Measurements from ENCODE around the gene OR2T10.
"Not testable (repeated sequence)": the region's sequence is repeated elsewhere in the genome, so short reads cannot be mapped to it uniquely, and the experiment has no call there.

Gene OR2T10

DNA sequence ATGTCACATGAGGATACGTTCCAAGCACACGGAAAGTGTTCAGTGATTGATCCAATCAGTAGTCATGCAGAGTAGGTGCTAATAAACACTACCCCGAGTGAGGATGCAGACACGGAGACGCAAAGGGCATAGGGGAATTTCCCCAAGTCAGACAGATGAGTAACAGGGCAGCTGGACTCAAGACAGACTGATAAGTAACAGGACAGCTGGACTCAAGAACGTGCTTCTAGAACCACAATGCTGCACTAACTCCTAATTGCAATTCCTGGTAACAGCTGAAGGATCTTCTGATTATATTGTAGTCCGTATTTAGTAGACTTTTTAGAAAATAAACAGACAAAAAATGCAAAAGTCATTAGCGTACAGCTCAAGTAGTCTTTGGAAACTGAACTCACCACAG is 1.9 kb upstream of the OR2T10 start:
- no peak for DNase-seq (ENCODE audit: low read depth, low spot score)
- H3K27ac ChIP-seq = no peak overlapping the region

DNA sequence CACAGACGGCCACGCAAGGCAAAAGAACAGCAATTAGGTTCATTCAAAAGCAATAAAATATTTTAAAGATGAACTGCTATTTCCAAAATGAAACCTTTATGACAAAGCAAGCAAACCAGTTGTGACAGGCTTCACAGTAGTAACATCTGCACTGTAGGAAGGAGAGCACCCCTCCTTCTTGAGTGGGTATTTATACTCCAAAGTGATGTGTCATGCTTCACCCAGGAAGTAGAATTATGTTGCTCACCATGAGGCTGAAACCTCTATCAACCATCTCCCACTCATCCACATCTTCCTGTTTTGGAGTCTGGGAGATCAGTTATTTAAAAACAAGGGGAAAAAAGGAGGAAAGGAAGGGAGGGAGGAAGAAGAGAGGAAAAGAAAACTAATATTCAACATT is 885 bp downstream of the OR2T10 start:
- no peak for DNase-seq (ENCODE audit: low read depth, low spot score)
- no peak overlapping the region for H3K27ac ChIP-seq

- H3K27ac ChIP-seq = no peak overlapping the region
- DNase-seq (ENCODE audit: low read depth, low spot score) = no peak
These were observed 4.3 kb downstream of the OR2T10 start for GRCh38 chr1:248593226-248593625.

GRCh38 chr1:248592655-248593054 is 4.8 kb downstream of the OR2T10 start:
- H3K27ac ChIP-seq = no peak overlapping the region
- DNase-seq (ENCODE audit: low read depth, low spot score) = no peak

GRCh38 chr1:248590055-248590454 is 7.4 kb downstream of the OR2T10 start:
- H3K27ac ChIP-seq = no peak overlapping the region
- no peak for DNase-seq (ENCODE audit: low read depth, low spot score)

DNA sequence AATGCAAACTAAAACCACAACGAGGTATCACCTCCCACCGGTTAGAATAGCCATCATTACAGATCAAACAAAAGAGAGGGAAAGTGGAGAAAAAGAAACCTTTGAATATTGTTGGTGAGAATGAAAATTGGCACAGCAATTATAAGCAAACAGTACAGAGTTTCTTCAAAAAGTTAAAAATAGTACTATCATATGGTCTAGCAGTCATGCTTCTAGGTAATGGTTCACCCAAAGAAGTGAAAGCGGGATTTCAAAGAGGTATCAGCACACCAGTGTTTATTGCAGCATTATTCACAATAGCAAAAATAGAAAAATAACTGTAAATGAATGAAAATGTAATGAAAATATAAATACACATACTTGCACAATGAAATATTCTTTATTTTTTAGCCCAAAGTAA is 8.2 kb downstream of the OR2T10 start:
- DNase-seq (ENCODE audit: low read depth, low spot score) = no peak
- H3K27ac ChIP-seq = no peak overlapping the region

GRCh38 chr1:248585266-248585665 is 12.2 kb downstream of the OR2T10 start:
- no peak for DNase-seq (ENCODE audit: low read depth, low spot score)
- no peak overlapping the region for H3K27ac ChIP-seq

- DNase-seq (ENCODE audit: low read depth, low spot score) = no peak
- no peak overlapping the region for H3K27ac ChIP-seq
These were observed 21.1 kb downstream of the OR2T10 start for GRCh38 chr1:248576260-248576980.

- not testable (repeated sequence) for DNase-seq (ENCODE audit: low read depth, low spot score); H3K27ac ChIP-seq
These were observed 22.8 kb downstream of the OR2T10 start, which contains the start of gene OR2T34 for GRCh38 chr1:248574657-248575056. TSS of gene OR2T34 (minus strand) at chr1:248574757. CDS start at chr1:248574757, 0 bp downstream.

DNA sequence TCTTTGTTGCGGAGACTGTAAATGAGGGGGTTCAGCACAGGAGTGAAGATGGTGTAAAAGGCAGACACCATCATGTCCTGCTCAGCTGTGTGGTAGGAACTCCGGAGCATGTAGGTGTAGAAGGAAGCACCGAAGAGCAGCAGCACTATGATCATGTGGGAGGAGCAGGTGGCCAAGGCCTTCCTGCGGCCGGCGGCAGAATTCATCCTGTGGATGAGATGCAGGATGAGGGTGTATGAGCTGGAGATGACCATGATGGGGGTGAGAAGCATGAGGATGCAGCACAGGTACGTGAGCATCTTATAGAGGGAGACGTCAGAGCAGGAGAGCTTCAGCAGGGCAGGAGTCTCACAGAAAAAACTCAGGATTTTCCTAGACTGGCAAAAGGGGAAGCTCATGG is 23.6 kb downstream of the OR2T10 start:
- DNase-seq (ENCODE audit: low read depth, low spot score) = not testable (repeated sequence)

DNA sequence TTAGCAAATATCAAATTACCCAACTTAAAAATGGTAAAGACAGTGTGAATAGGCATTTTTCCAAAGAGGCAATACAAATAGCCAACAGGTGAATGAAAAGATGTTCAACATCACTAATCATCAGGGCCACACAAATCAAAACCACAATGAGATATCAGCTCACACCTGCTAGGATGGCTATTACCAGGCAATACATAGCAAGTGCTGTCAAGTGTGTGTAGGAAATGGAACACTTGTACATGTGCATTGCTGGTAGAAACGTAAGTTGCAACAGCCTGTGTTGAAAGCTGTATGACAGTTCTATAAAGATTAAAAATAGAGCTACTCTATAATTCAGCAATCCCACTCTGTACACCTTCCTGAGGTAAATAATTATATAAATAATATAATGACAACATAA is 25.5 kb downstream of the OR2T10 start:
- not testable (repeated sequence) for H3K27ac ChIP-seq; DNase-seq (ENCODE audit: low read depth, low spot score)

More for the DNA sequence above, 23.6 kb downstream of the OR2T10 start:
- not testable (repeated sequence) for H3K27ac ChIP-seq

DNA sequence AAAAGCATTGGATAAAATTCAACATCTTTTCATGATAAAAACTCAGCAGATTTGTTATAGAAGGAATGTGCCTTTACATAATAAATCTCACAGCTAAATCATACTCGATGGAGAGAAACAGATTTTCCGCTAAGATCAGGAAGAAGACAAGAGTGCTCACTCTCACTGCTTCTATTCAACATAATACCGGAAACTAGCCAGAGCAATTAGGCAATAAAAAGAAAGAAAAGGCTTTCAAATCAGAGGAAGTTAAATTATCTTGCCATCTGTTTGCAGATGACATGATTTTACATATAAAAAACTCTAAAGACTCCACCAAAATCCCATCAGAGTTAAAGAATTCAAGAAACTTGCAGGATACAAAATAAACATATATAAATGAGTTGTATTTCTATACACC is 26.7 kb downstream of the OR2T10 start:
- DNase-seq (ENCODE audit: low read depth, low spot score) = not testable (repeated sequence)

DNA sequence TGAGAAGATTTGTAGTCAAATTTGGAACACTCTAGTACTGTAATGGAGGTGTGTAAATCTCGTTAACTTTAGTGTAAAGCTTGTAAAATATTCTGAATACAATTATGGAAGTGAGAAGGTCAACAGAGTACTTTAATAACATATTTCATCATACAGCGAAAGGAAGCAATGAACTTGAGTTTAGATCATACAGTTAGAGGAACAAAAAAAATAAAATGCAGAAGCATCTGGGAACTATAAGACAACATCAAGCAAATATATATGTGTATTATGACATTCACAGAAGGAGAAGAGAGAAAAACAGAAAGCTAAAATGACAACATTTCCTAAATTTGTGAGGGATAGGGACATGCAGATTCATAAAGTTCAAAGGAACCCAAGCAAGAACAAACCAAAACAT is 28.5 kb downstream of the OR2T10 start:
- not testable (repeated sequence) for DNase-seq (ENCODE audit: low read depth, low spot score)

More for the DNA sequence above, 26.7 kb downstream of the OR2T10 start:
- not testable (repeated sequence) for H3K27ac ChIP-seq

DNA sequence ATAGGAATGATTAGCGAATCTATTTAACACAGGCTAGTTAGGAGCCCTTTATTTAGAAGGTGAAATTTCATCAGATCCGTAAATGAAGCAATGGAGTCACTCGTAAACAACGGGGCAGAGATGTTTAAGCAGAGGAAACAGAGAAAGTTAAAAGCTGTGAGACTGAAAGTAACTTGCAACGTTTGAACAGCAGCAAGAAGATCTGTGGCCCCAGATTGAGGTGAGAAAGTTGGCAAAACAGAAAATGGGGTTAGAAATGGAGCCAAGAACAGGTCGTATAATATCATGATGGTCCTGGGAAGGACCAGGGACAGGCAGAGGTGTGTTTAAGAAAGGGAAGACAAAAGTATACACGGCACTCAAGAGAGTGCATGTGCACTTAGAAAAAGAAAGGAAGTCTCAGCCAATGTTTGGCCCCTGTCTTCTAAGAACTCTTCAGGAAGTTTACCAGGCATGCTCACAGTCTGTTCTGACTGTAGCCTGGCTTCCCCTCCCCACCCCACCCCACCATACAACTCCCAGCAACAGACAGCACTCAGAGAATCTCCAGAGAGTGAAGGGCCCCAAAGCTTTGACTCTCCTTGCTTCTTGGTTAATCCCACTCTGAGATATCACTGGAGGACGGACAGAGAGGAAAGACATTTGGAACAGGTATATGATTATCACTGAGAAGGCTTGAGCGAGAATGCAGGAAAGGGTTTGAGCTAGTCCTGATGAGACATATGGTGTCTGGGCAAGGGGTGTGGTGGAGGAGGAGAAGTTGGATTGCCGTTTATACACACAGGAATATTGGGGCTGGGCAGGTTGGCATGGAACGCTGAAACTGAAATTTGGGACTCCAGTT is 31.7 kb downstream of the OR2T10 start:
- H3K27ac ChIP-seq; DNase-seq (ENCODE audit: low read depth, low spot score): not testable (repeated sequence)

More for the DNA sequence above, 28.5 kb downstream of the OR2T10 start:
- H3K27ac ChIP-seq = not testable (repeated sequence)

DNA sequence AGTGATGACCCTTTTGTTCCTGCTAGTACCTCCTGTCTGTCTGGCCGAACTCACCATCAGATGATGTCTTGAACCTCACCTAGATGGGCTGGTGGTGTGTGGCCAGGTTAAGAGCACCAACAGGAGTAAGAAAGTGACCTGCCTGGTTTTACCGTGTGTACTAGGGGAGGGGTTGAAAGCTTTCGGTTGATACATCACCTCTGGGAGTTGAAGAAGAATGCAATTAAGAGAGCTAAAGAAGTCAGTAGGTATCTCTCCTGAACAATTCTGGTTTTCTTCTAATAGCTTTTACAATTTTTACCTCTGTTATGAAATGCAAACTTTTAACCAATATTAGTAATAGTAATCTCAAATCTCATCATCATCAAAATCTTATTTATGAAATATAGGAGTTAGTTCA is 34.8 kb downstream of the OR2T10 start, which contains the start of gene OR2T29:
Gene OR2T29, minus strand, starts transcription at position 101 of the 400 bp plus-strand sequence. CDS start 3,281 bp downstream, outside the sequence.
- not testable (repeated sequence) for DNase-seq (ENCODE audit: low read depth, low spot score); H3K27ac ChIP-seq

DNA sequence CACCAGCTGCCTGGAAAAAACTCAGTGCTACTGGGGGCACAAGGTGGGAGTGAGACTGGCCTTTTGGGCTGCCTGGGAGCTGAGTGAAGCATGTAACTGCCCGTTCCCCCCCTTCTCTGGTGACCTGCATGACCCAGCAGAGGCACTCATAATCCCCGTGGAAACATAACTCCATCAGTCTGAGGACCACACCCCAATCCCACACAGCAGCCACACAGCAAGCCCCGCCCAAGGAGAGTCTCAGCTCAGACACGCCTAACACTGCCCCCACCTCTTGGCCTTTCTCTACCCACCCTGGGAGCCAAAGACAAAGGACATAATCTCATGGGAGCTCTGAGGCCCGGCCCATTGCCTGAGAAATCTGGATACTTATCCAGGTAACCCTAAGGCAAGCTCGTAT is 46.5 kb downstream of the OR2T10 start:
- not testable (repeated sequence) for H3K27ac ChIP-seq; DNase-seq (ENCODE audit: low read depth, low spot score)

DNA sequence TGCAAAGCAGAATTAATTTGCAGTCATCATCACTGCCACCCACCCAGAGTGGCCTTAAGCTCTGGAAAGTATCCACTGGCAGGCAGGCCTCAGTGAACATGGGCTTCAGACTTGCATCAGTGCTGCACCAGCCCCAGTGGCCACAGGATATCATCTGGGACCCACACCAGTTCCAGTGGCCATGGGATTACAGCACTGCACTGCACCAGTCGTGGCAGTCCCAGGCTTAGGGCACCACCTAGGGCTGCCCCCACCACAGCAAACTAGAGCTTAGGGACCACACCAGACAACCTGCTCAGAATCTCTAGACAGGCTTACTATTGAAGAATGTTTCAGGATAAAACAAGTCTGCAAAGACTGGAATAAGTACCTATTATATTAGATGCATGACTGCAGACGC is 50.1 kb downstream of the OR2T10 start:
- H3K27ac ChIP-seq; DNase-seq (ENCODE audit: low read depth, low spot score): not testable (repeated sequence)
